Measurements from ENCODE around the gene TTLL5. TPM values are rescaled to one million over a fixed set of nuclear protein-coding genes. Genes with fewer than 3 reads are reported as not detected.

Gene TTLL5
- total and polyA plus RNA-seq, 2 donors (not counting 1 experiment from before 2014, with no cell fraction given) = 16.1 to 23.8 TPM

- no peak overlapping the region for H2AFZ ChIP-seq (ENCODE audit: low read length)
- no peak overlapping the region for H3K9ac ChIP-seq (ENCODE audit: insufficient read depth, low read length)
- H4K20me1 ChIP-seq (ENCODE audit: control insufficient read depth, extremely low read depth, insufficient read depth, low read length) = no peaks in the 10 kb centered on the region
- H3K36me3 ChIP-seq (ENCODE audit: control insufficient read depth, insufficient read depth, low read length) = no peaks in the 10 kb centered on the region
- no peaks in the 10 kb centered on the region for H3K79me2 ChIP-seq (ENCODE audit: control insufficient read depth, insufficient read depth, low read length)
- H3K27me3 ChIP-seq (ENCODE audit: control insufficient read depth, insufficient read depth, low read length) = no peaks in the 10 kb centered on the region
- no peak for TF ChIP-seq EZH2 (IDR thresholded peaks at IDR 0.05; ENCODE audit: low read length, missing control alignments)
- no peak for TF ChIP-seq CTCF (conservative IDR thresholded peaks at IDR 0.05 in 1 of 2, IDR thresholded peaks at IDR 0.05 in 1 of 2; ENCODE audit: low read depth in 1 of 2, low read length in 2 of 2)
- H3K27ac ChIP-seq (ENCODE audit: insufficient read depth, low read length) = no peak overlapping the region
- no peaks in the 10 kb centered on the region for H3K9me3 ChIP-seq (ENCODE audit: control insufficient read depth, insufficient read depth, low read depth, low read length)
- no peak for DNase-seq (ENCODE audit: low read depth in 2 of 2)
- H3K4me2 ChIP-seq (ENCODE audit: extremely low read depth, insufficient read depth, low read length) = no peak overlapping the region
- no peaks in the 10 kb centered on the region for H3K4me1 ChIP-seq (ENCODE audit: control insufficient read depth, extremely low read depth, insufficient read depth, low read length)
- H3K4me3 ChIP-seq (replicated peaks in 1 of 4; ENCODE audit: control extremely low read depth in 1 of 4, insufficient read depth in 1 of 4, low read depth in 3 of 4, low read length in 4 of 4) = no peak overlapping the region
Measured at GRCh38 chr14:75615200-75615599, 45.8 kb upstream of the TTLL5 start.

DNA sequence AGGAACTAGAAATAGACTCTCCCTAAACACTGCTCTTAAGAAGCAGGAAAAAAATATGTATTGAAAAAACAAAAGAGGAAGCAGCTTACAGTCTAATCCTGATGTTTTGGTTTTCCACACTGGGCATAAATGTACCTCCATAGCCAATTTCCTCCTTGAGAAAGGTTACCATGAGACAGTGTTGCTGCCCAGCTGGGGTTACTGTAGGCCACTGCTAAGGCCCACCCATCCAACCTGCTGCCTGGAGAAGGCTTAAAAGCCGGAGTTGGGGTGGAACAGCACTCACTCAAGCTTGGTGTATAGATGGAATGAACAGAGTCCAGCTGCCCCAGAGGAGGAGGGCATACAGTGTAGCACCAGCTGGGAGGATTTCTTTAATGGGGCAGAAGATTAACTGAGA is 41.5 kb upstream of the TTLL5 start:
- Histone ChIP-seq H2AFZ (ENCODE audit: low read length) (no peak overlapping the region), H3K27ac (ENCODE audit: insufficient read depth, low read length) (no peak overlapping the region), H3K4me2 (ENCODE audit: extremely low read depth, insufficient read depth, low read length) (no peak overlapping the region), H3K4me1 (ENCODE audit: control insufficient read depth, extremely low read depth, insufficient read depth, low read length) (no peaks in the 10 kb centered on the region), H3K4me3 (replicated peaks in 1 of 4; ENCODE audit: control extremely low read depth in 1 of 4, insufficient read depth in 1 of 4, low read depth in 3 of 4, low read length in 4 of 4) (no peak overlapping the region), H3K36me3 (ENCODE audit: control insufficient read depth, insufficient read depth, low read length) (no peaks in the 10 kb centered on the region), H3K27me3 (ENCODE audit: control insufficient read depth, insufficient read depth, low read length) (no peaks in the 10 kb centered on the region), H3K9me3 (ENCODE audit: control insufficient read depth, insufficient read depth, low read depth, low read length) (no peaks in the 10 kb centered on the region), H3K9ac (ENCODE audit: insufficient read depth, low read length) (no peak overlapping the region), H4K20me1 (ENCODE audit: control insufficient read depth, extremely low read depth, insufficient read depth, low read length) (no peaks in the 10 kb centered on the region), H3K79me2 (ENCODE audit: control insufficient read depth, insufficient read depth, low read length) (no peaks in the 10 kb centered on the region)
- TF ChIP-seq CTCF (conservative IDR thresholded peaks at IDR 0.05 in 1 of 2, IDR thresholded peaks at IDR 0.05 in 1 of 2; ENCODE audit: low read depth in 1 of 2, low read length in 2 of 2) (no peak), EZH2 (IDR thresholded peaks at IDR 0.05; ENCODE audit: low read length, missing control alignments) (no peak)
- DNase-seq (ENCODE audit: low read depth in 2 of 2) = no peak

DNA sequence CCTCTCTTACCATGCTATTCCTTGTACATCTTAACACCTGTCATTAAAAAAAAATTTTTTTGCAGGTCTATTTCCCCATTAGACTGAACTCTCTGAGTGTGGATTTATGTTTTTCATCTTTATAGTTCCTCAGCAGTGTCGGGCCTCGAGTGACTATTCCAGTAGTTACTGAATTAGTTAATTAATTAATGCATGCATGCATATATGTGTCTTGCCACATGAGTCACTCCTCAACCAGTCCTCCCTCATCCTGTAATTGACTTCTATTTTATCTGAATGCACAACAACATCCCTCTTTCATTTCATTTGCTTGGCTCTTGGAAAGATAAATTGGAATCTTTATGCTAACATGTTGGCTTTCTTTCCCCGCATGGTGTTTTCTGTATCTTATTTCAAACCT is 36.0 kb upstream of the TTLL5 start:
- no peak overlapping the region for H2AFZ ChIP-seq (ENCODE audit: low read length)
- DNase-seq (ENCODE audit: low read depth in 2 of 2) = no peak
- no peaks in the 10 kb centered on the region for H3K4me1 ChIP-seq (ENCODE audit: control insufficient read depth, extremely low read depth, insufficient read depth, low read length)
- no peaks in the 10 kb centered on the region for H3K9me3 ChIP-seq (ENCODE audit: control insufficient read depth, insufficient read depth, low read depth, low read length)
- no peaks in the 10 kb centered on the region for H3K27me3 ChIP-seq (ENCODE audit: control insufficient read depth, insufficient read depth, low read length)
- no peak overlapping the region for H3K9ac ChIP-seq (ENCODE audit: insufficient read depth, low read length)
- H3K36me3 ChIP-seq (ENCODE audit: control insufficient read depth, insufficient read depth, low read length) = no peaks in the 10 kb centered on the region
- no peak overlapping the region for H3K4me3 ChIP-seq (replicated peaks in 1 of 4; ENCODE audit: control extremely low read depth in 1 of 4, insufficient read depth in 1 of 4, low read depth in 3 of 4, low read length in 4 of 4)
- no peaks in the 10 kb centered on the region for H4K20me1 ChIP-seq (ENCODE audit: control insufficient read depth, extremely low read depth, insufficient read depth, low read length)
- H3K4me2 ChIP-seq (ENCODE audit: extremely low read depth, insufficient read depth, low read length) = no peak overlapping the region
- no peak for TF ChIP-seq EZH2 (IDR thresholded peaks at IDR 0.05; ENCODE audit: low read length, missing control alignments)
- TF ChIP-seq CTCF (conservative IDR thresholded peaks at IDR 0.05 in 1 of 2, IDR thresholded peaks at IDR 0.05 in 1 of 2; ENCODE audit: low read depth in 1 of 2, low read length in 2 of 2) = no peak
- H3K27ac ChIP-seq (ENCODE audit: insufficient read depth, low read length) = no peak overlapping the region
- H3K79me2 ChIP-seq (ENCODE audit: control insufficient read depth, insufficient read depth, low read length) = no peaks in the 10 kb centered on the region
